ENCODE results near the gene TNRC6C.
A peak's percentile ranks its signal among the peaks of the same experiment; 100 is the strongest.
"Not testable (repeated sequence)": the region's sequence is repeated elsewhere in the genome, so short reads cannot be mapped to it uniquely, and the experiment has no call there.

Gene TNRC6C

DNA sequence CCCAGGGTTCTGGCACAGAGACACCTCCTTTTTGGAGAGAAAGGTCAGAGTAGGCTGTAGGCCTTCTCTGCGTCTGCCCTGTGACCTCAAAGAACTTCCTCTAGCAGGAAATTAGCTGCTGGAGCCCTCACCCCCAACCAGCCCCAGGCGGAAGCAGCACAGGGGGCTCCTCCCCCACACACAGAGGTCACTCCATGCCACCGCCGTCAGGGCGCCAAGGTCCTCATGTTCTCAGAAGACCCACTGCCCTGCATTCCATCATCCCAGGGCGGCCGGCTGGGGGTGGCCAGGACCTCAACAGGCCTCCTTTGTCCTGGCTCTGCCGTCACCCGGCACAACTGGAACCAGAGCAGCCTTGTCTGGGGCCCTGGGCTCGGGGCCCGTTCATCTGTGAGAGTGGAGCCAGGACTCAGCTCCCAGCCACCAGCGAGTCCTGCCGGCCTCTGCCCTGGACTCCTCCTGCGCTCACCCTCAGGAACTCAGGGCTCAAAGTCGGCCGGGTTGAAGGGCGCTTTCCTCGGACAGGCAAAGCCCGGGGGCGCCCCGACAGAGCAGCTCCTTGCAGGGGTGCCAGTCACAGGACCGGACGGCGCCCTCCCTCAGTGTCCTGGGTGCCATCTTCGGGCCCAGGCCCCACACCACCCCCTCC, 168.9 kb downstream of the TNRC6C start:
- no peak for DNase-seq

DNA sequence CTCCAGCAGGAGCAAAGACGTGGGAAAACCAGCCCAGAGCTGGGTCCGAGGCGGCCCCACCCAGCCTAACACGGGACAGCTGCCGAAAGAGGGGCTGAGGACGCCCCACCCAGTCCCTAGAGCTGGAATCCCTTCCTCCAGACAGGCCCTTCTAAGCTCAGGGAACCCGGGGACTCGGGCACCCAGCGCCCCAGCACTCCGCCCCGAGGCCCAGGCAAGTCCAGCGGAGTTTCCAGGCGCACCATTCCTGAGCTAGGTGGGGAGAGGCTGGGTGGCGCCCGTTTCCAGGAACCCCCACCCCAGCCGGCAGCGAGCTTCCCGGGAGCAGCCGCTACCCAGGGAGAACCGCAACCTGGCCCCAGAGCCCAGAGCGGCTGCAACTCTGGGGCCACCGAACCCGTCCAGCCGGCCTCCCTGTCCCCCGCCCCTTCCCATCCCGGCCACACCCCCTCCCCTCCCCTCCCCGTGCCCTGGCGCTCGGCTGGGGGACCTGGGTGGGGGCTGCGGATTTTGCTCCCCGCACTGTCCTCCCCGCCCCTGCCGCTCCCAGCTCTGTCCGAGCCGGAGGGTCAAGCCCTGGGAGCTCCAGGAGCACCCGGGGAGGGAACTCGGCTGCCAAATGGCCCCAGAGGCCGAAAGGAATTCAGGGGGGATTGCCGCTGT, 169.5 kb downstream of the TNRC6C start:
- DNase-seq: no peak

DNA sequence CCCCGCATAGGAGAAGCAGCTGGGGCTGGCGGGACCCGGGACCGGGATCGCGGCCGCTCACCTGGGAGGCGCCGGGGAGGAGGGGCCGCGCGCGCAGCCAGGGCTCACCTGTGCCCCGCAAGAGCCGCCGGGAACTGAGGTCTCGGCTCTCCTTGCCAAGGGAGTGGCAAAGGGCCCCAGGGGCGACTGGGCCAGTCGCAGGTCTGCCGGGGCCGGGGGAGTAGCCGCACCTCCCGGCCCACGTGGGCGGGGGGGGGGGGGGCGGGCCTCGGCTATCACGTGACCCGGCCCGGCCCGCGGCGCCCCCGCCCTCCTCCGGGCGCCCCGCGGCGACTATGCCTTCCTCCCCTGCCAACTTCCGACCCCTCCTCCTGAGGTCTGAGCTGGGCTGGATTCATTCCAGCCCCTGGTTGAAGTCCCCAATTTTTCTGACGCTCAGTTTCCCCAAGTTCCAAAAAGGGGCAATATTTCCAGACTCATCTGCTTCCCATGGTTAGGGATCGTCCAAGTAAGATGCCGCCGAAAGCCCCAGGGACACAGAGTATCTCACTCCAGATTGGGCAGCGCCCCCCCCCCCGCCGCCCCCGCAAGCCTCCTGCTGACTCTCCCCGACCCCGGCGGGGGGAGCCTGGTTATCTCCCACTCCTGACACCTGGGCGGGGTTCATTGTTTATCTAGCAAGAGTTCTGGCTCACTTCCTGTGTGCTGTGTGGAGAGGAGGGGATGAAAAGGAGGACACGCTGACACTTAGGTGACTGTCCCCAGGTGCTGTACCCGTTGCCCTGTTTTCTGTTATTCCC, 170.2 kb downstream of the TNRC6C start, which contains the start of gene TMC6:
Gene TMC6 (minus strand): TSS at position 205 of the 800 bp plus-strand sequence. CDS start 1,923 bp downstream, outside the sequence.
- peak; percentile 45 for DNase-seq

DNA sequence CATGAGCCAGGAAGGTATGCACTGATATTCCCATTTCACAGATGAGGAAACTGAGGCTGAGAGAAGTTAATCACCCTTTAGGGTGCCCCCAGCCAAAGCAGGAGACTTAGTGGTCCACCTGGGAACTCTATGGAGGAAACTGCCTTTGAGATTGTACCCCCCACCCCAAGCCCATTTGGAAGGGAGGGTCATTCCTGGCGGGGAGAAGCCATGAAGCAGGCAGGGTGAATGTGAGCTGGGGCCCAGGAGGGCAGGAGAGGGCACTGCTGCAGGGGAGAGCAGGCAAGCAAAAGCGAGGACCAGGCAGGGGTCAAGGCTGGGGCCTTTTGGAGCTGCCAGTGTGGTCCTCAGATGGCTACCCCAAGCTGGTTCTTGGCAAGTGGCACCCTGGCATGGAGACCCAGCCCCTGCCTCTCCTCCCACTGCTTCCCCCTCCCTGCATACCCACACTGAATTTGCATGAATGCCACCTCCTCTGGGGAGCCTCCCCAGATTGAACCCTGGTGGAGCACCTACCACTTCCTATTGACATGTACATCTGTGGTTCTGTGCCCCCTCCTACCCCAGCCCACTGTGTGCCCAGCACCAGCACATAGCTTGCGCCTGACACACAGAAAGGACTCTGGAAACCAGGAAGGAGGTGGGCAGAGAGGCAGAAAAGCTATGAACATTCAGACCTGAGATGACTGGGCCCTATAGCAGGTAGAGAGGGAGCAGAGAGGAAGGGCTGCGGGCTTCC, 171.0 kb downstream of the TNRC6C start:
- no peak for DNase-seq

DNA sequence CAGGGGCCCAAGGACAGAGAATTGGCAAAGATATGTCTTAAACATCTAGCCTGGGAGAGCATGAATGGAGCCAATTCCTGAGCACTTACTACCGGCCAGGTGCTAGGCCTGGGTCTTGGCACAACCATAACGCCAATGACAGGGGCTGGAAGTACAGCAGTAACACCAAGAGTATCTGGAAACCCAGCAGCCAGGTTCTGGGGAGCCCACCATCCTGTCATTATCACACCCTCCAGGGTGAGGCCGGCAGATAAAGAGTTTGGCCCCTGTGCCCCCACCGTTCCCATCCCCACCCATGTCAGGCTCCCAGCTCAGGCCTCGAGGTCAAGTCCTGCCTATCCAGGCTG, 171.6 kb downstream of the TNRC6C start:
- DNase-seq: no peak

DNA sequence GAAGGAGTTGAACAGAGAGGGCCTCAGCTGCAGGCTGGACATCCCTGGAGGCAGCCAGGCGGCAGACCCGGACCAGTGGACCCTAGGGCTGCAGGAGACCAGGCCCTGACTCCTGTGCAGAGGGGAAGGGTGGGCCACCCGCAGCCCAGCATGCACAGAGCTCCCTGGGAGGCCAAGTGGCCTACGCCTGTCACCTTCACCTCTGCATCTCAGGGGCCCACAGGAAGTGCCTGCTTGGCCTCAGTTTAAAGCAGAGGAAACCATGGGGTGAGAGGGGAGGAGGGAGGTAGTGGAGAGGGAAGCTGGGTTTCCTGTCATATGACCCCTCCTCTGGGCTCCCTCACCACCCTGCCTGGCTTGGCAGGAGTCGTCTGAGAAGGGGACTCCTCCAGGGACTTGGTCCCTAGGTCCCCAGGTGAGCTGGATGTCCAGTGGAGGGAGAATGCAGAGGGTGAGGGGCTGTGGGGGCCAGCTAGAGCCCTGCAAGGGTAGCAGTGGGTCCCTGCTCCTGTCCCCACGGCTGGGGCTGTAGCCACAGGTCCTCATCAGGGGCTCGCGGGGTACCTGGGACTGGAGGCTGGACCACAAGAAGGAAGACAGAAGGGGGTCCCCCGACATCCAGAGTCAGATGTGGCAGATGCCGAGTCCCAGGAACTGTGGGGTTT, 172.1 kb downstream of the TNRC6C start, which contains the start of gene TMC8:
Gene TMC8 (plus strand): TSS at position 335 of the 665 bp plus-strand sequence. CDS start 818 bp downstream, outside the sequence.
- DNase-seq: no peak

DNA sequence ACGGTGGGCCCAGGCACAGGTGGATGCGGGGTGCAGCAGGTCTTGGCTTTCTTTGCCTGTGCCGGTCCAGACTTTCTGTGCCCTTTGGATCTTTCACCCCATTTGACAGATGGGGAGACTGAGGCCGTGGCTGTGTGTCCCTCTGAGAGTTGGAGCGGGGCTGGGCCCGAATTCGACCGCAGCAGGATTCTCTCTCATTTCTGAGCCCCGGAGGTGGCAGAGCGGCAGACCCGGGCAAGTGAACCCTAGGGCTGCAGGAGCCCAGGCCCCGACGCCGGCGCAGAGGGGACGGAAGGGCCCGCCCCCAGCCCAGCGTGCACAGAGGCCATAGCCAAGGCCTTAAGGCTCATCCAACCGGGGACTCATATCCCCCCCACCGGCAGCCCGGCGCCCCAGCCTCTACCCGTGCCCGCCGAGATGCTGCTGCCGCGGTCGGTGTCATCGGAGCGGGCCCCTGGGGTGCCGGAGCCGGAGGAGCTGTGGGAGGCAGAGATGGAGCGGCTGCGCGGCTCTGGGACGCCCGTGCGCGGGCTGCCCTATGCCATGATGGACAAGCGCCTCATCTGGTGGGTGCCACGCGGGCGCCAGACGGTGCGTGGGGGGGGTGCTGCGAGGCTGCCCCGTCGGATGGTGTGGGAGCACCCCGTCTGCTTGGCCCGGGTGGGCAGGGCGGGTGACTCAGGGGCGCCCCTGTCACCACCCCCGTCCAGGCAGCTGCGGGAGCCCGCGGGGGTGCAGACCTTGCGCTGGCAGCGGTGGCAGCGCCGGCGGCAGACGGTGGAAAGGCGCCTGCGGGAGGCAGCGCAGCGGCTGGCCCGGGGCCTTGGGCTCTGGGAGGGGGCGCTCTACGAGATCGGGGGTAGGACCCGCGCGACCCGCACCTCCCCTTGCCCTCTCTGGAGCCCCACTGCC, 172.9 kb downstream of the TNRC6C start:
- DNase-seq: no peak

DNA sequence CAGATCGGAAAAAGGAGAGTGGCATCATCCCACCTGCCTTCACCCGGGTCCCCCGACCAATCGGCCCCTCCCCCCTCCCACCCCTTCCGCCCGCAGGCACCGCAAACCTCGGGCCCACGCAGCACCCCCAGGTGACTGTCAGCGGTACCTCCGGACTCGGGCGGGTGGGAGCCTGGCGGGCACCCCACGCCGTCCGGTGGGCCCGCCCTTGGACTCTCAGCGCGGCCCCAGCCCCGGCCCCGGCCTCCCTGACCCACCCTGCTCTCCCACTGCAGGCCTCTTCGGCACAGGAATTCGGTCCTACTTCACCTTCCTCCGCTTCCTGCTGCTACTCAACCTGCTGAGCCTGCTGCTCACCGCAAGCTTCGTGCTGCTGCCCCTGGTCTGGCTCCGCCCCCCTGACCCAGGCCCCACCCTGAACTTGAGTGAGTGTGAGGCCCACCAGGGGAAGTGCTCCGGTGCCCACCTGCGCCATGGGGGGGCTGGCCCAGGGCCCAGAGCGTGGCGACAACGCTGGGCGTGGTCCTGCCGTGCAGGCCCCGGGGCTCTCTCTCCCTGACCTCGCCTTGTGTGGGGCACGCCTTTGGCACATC, 173.7 kb downstream of the TNRC6C start:
- DNase-seq: no peak

DNA sequence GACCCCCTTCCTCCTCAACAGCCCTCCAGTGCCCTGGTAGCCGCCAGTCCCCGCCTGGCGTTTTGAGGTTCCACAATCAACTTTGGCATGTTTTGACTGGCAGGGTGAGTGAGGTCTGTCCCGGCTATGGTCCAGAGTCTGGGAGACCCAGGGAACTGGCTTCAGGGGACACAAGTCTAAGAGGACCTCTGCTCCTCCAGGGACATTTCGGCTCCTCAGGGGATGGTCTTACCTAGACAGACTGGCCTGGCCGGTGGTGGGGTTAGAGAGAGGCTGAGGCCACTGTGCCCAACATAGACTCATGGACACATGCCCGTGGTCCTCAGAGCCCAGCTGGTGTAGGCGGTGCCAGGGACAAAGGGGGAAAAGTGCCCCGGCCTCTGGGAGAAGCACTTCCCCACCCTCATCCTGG, 174.3 kb downstream of the TNRC6C start:
- no peak for DNase-seq

DNA sequence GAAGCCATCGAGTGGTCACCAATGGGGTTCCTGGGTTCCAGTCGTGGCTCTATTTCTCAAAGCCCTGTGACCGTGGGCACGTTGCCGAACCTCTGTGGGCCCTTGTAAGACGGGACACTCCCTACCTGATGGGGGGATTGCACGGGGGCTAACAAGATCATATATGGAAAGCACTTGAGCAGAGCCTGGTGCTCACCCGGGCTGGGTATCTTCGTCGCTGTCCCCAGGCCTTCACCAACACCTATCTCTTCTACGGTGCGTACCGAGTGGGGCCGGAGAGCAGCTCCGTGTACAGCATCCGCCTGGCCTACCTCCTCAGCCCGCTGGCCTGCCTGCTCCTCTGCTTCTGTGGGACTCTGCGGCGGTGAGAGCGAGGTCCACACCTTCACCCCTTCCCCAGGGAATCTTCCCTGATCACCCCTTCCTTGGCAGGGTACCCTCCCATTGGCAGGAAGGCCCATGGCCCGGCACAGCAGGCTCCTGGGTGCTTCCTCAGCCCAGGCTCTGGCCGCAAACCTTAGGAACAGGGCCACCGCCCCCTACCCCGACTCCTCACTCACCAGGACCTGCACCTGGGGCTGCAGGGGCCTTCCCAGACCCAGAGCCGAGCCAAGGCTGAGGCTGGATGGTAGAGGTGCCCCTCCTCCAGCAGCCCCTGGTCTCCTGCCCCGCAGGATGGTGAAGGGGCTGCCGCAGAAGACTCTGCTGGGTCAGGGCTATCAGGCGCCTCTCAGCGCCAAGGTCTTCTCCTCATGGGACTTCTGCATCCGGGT, 174.9 kb downstream of the TNRC6C start:
- no peak for DNase-seq

DNA sequence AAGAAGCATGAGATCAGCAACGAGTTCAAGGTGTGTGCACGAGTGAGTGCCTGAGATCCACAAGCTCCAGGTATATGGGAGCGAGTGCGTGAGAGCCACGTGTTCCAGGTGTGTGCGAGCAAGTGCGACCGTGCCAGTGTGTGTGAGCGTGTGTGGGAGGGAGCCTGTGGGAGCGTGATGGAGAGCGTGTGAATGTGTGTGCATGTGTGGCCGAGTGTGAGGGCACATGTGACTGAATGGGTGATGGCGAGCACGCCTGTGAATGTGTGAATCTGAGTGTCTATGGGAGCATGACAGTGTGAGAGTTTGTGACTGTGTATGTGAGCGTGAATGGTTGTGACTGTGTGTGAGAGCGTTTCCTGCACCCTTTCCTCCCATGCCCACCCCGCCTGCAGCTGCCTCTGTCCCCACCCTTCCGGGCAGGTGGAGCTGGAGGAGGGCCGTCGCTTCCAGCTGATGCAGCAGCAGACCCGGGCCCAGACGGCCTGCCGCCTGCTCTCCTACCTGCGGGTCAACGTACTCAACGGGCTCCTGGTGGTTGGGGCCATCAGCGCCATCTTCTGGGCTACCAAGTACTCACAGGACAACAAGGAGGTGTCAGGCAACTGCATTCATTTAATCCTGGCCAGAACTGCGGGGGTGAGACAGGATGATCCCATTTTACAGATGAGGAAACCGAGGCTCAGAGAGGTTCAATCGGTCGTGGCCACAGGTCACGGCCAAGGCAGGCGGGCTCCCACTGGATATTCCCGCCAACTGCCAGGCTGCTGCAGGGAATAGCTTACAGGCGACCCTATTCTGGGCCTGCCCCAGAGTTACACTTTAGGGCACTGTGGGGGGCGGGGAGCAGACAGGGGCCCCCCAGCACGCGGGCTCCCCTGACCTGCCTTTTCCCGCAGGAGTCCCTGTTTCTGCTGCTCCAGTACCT, 175.7 kb downstream of the TNRC6C start:
- DNase-seq: no peak

DNA sequence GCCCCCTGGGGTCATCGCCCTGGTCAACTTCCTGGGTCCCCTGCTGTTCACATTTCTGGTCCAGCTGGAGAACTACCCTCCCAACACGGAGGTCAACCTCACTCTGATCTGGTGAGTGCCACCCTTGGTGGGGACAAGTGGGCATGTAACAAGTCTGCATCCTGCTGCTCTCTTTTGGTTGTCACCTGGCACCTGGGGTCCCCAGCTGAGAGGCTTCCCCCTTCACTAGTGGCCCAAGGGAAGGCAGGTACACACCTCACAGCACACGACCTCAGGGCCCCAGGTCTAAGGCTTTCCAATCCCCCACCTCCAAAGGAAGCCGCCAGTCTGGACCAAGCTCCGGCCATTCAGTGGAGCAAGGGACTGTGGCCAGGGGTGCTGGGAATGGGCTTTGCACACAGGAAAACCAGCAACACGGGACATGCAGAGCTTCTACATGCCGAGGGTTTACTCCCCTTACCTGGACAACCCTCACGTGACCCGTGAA, 176.4 kb downstream of the TNRC6C start:
- no peak for DNase-seq

DNA sequence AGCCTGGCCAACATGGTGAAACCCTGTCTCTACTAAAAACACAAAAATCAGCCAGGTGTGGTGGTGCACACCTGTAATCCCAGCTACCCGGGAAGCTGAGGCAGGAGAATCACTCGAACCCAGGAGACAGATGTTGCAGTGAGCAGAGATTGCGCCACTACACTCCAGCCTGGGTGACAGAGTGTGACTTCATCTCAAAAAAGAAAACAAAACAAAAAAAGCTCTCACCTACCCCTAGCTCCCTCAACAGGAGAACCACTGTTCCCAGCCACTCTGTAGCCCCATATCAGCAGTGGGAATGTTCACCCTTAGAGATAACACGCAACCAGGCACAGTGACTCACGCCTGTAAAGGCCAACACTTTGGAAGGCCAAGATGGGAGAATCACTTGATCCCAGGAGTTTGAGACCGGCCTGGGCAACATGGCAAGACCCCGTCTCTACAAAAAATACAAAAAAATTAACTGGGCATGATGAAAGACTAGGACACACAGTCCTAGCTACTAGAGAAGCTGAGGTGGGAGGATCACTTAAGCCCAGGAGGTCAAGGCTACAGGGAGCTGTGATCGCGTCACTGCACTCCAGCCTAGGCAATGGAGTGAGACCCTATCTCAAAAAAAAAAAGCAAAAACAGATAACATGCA, 177.5 kb downstream of the TNRC6C start:
- DNase-seq: no peak

DNA sequence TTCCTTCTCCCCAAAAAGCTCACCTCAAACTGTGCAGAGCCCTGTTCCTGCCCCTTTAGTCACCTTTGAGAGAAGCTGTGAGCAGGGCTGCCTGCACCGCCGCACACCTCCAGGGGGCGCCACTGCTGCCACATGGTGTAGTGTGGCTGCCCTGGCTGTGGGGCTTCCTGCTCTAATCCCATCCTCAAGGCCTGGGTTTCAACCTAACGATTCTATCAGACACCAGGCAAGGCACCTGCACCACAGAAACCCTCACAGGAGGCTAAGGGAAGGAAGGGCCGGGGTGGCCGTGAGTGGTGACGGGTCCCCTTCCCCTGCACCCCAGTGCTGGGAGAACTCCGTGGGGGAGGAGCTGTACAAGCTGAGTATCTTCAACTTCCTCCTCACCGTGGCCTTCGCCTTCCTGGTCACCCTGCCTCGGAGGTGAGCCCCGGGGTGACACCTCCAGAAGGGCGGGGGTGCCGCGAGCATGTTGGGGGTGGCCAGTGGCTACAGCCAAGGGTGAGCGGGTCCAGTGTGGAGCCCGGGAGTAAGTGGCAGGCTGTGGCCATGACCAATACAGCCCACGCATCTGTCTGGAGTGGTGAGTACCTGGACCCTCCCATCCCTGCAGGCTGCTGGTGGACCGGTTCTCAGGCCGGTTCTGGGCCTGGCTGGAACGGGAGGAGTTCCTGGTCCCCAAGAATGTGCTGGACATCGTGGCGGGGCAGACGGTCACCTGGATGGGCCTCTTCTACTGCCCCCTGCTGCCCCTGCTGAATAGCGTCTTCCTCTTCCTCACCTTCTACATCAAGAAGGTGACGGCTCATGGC, 179.1 kb downstream of the TNRC6C start:
- DNase-seq: no peak

DNA sequence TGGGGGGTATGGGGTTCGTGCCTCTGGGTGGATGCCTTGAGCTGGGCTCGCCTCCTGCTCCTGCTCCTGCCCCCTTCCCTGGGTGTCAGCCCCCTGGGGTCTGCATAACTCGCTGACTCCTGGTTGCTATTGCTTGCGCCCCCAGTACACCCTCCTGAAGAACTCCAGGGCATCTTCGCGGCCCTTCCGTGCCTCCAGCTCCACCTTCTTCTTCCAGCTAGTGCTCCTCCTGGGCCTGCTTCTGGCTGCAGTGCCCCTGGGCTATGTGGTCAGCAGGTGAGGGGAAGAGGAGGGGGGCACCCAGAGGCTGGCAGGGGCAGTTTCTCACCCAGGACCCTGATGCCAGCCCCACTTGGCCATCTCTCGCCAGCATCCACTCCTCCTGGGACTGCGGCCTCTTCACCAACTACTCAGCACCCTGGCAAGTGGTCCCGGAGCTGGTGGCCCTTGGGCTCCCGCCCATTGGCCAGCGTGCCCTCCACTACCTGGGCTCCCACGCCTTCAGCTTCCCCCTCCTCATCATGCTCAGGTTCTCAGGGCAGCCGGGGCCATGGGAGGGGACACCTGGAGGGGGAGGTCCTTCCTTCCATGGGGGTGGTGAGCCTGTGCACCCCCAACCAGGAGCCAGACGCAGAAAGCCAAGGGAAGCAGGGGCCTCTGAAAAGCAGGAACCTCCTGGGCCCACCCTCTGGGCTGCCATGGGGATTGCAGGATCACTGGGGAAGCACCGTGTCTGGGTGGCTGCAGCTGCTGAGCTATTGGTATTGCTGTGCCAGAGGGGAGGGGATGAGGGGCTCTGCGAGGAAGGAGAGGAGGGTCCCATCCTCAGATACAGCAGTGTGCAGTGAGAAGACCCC, 179.9 kb downstream of the TNRC6C start:
- no peak for DNase-seq

DNA sequence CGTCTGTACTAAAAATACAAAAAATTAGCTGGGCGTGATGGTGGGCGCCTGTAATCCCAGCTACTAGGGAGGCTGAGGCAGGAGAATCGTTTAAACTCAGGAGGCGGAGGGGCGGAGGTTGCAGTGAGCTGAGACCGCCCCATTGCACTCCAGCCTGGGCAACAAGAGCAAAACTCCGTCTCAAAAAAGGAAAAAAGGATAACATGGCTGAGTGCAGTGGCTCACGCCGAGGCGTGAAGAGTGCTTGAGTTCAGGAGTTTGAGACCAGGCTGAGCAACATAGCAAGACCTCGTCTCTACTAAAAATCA, 181.3 kb downstream of the TNRC6C start:
- not testable (repeated sequence) for DNase-seq
